IPS-20b (cell line): Measurements from ENCODE around the gene ADAM11.
"Not testable (repeated sequence)": the region's sequence is repeated elsewhere in the genome, so short reads cannot be mapped to it uniquely, and the experiment has no call there.

Experiments used
- H3K27ac ChIP-seq: one replicate; pipeline ENCODE4 v1.5.1; 2013; ENCODE audit warnings: low read length
- H3K27me3 ChIP-seq: 2 replicates; pipeline ENCODE4 v1.6.1; 2013; ENCODE audit warnings: mild to moderate bottlenecking, low read length, inconsistent platforms; ENCODE audit not compliant: insufficient read depth
- H3K36me3 ChIP-seq: 2 replicates; pipeline ENCODE4 v1.6.1; 2013; ENCODE audit warnings: low read depth, mild to moderate bottlenecking, inconsistent platforms, low read length, moderate library complexity; ENCODE audit not compliant: insufficient read depth
- H3K4me1 ChIP-seq: 2 replicates; pipeline ENCODE4 v1.6.1; 2013; ENCODE audit warnings: mild to moderate bottlenecking, control low read depth, inconsistent platforms, low read length, moderate library complexity; ENCODE audit not compliant: insufficient read depth
- H3K4me3 ChIP-seq: 2 replicates; pipeline ENCODE4 v1.5.1; 2013; ENCODE audit warnings: mild to moderate bottlenecking, low read length, inconsistent platforms
- H3K9ac ChIP-seq: 2 replicates; pipeline ENCODE4 v1.6.1; 2013; ENCODE audit warnings: low read depth, mild to moderate bottlenecking, inconsistent platforms, low read length, moderate library complexity
- H3K9me3 ChIP-seq: 2 replicates; pipeline ENCODE4 v1.6.1; 2013; ENCODE audit warnings: mild to moderate bottlenecking, low read depth, low read length, inconsistent platforms; ENCODE audit not compliant: insufficient read depth

Gene ADAM11, protein sequence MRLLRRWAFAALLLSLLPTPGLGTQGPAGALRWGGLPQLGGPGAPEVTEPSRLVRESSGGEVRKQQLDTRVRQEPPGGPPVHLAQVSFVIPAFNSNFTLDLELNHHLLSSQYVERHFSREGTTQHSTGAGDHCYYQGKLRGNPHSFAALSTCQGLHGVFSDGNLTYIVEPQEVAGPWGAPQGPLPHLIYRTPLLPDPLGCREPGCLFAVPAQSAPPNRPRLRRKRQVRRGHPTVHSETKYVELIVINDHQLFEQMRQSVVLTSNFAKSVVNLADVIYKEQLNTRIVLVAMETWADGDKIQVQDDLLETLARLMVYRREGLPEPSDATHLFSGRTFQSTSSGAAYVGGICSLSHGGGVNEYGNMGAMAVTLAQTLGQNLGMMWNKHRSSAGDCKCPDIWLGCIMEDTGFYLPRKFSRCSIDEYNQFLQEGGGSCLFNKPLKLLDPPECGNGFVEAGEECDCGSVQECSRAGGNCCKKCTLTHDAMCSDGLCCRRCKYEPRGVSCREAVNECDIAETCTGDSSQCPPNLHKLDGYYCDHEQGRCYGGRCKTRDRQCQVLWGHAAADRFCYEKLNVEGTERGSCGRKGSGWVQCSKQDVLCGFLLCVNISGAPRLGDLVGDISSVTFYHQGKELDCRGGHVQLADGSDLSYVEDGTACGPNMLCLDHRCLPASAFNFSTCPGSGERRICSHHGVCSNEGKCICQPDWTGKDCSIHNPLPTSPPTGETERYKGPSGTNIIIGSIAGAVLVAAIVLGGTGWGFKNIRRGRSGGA

DNA sequence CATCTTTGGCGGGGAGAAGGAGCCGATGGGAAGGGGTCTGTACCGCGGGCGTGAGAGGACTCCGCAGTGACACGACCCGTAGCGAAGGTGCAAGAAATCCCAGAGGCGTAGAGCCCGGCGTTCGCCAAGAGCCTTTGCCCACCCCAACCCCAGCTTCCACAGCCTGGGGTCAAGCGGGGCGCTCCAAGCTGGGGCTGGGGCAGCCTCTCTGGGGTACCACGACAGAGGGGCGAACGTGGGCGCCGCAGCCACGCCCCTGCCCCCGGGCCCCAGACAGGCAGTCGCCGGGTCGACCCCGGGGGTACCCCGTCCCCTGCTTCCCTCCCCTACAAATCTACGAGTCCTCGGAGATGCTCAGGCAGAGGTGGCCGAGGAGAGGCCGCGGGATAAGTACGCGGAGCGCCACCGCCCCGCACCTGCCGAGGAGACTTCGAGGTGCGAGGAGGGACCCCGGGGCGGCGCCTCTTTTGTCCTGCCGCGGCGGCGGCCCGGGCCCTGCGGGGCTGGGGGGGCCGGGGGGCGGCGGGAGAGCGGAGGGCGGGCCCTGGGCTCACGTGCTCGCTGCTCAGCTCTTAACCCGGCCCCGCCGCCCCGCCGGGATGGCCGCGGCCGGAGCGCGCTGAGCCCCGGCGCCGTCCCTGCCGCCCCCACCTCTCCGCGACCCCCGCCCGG, at the start of gene ADAM11:
ADAM11 (plus strand) TSS at position 575 of the 672 bp plus-strand sequence. CDS start 212 bp downstream, outside the sequence.
- H3K36me3 ChIP-seq, result no peaks in the 10 kb centered on the region
- no peak within 1 kb of the TSS for H3K27ac ChIP-seq
- H3K4me1 ChIP-seq, result no peaks in the 10 kb centered on the region
- no peaks in the 10 kb centered on the region for H3K9me3 ChIP-seq
- H3K9ac ChIP-seq, result no peak within 1 kb of the TSS
- peak within 1 kb of the TSS; percentile 54 for H3K4me3 ChIP-seq
- H3K27me3 ChIP-seq, result peaks cover 50% of the 10 kb centered on the region

DNA sequence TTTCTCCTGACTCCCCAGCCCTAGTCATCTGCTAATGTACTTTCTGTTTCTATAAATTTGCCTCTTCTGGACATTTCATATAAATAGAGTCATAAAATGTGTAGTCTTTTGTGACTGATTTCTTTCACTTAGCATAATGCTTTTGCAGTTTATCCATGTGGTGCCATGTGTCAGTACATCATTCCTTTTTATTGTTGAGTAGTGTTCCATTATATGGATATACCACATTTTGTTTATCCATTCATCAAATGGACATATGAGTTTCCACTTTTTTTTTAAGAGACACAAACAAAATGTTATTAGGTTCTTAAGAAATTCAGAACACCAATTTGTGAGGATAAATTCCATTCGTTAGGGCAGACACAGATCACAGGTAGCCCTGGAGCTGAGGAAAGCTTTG, 39.3 kb upstream of the ADAM11 start:
- Histone ChIP-seq H3K9me3 (no peaks in the 10 kb centered on the region), H3K9ac (no peak overlapping the region), H3K4me1 (no peaks in the 10 kb centered on the region), H3K36me3 (peaks cover 46% of the 10 kb centered on the region), H3K27me3 (no peaks in the 10 kb centered on the region), H3K27ac (no peak overlapping the region), H3K4me3 (no peak overlapping the region)

DNA sequence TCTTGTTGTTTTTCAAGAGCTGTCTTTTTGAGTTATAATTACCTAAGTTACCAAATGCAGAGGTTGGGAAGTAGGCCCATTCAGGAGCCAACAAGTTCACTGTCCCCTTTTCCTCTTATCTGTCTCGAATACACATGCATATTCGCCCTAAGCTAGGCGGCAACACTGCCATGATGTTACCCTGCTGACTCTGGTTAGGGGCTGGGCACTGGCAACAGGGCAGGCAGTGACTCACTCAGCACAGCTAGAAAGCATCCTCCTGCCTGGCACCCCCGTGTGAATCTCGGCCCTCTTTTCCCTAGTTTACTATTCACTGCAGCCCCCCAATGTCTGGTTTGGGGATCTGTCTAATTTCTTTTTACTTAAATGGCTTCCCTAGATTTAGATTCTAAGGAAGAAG, 36.5 kb upstream of the ADAM11 start:
- Histone ChIP-seq H3K27me3 (no peaks in the 10 kb centered on the region), H3K9me3 (no peaks in the 10 kb centered on the region), H3K9ac (no peak overlapping the region), H3K36me3 (peaks cover 51% of the 10 kb centered on the region), H3K4me3 (no peak overlapping the region), H3K27ac (no peak overlapping the region), H3K4me1 (no peaks in the 10 kb centered on the region)

DNA sequence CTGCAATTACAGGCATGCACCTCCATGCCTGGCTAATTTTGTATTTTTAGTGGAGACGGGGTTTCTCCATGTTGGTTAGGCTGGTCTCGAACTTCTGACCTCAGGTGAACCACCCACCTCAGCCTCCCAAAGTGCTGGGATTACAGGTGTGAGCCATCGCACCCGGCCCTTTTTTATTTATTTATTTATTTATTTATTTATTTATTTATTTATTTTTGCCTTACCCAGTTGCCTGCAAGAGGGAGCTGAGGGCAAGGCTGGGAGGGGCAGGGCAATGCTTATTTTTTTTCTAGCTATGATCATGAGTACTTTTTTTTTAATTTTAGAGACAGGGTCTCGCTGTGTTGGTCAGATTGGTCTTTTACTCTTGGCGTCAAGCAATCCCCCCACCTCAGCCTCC, 32.7 kb upstream of the ADAM11 start:
- H3K4me1 ChIP-seq, H3K9me3 ChIP-seq, H3K9ac ChIP-seq, H3K27me3 ChIP-seq, H3K27ac ChIP-seq, H3K4me3 ChIP-seq: not testable (repeated sequence)
- H3K36me3 ChIP-seq, result peaks cover 63% of the 10 kb centered on the region

DNA sequence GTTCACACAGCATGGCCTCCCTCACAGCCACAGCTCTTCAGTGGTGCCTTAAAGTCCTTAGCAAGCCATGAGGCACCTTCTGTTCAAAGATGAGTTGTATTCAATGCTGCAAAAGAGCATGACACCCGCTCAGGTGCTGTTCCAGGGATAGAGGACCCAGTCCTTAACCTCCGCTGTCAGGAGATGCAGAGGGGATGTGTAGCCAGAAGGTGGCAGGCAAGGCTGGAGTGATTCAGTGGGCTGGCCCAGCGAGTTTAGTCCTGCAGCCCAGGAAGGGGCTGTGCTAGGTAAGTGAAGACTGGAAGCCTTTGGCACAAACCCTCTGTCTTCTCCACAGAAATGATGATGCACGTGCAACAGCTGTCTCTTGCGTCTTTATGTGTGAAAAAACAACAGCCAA, 25.0 kb upstream of the ADAM11 start:
- H3K9me3 ChIP-seq, result no peaks in the 10 kb centered on the region
- H3K4me1 ChIP-seq, result 0 out of 2 replicates have a peak, but pooled peaks cover 2% of the 10 kb centered on the region
- no peaks in the 10 kb centered on the region for H3K27me3 ChIP-seq
- H3K4me3 ChIP-seq, result no peak overlapping the region
- peaks cover 66% of the 10 kb centered on the region for H3K36me3 ChIP-seq
- H3K27ac ChIP-seq, result no peak overlapping the region
- H3K9ac ChIP-seq, result no peak overlapping the region

DNA sequence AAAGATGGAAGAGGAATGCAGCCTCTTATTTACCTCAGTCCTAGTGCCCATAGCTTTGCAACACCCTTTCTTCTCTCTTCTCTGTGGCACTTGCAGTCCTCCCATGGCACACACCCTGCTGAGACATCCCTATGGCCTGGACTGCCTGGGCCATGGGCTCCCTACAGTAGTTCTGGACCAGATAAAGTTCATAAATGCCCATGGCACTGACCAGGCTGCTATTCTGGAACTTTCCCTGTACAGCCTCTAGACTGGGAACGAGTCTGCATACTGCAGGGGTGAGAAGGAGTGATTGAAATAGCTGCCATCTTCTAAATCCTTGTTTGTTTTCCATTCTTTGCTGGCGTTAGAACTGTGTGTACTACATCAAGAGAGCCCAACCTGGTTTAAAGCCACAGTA, 24.5 kb upstream of the ADAM11 start:
- Histone ChIP-seq H3K27ac (no peak overlapping the region), H3K4me3 (no peak overlapping the region), H3K36me3 (peaks cover 70% of the 10 kb centered on the region), H3K4me1 (0 out of 2 replicates have a peak, but pooled peaks cover 2% of the 10 kb centered on the region), H3K9ac (no peak overlapping the region), H3K9me3 (no peaks in the 10 kb centered on the region), H3K27me3 (no peaks in the 10 kb centered on the region)

DNA sequence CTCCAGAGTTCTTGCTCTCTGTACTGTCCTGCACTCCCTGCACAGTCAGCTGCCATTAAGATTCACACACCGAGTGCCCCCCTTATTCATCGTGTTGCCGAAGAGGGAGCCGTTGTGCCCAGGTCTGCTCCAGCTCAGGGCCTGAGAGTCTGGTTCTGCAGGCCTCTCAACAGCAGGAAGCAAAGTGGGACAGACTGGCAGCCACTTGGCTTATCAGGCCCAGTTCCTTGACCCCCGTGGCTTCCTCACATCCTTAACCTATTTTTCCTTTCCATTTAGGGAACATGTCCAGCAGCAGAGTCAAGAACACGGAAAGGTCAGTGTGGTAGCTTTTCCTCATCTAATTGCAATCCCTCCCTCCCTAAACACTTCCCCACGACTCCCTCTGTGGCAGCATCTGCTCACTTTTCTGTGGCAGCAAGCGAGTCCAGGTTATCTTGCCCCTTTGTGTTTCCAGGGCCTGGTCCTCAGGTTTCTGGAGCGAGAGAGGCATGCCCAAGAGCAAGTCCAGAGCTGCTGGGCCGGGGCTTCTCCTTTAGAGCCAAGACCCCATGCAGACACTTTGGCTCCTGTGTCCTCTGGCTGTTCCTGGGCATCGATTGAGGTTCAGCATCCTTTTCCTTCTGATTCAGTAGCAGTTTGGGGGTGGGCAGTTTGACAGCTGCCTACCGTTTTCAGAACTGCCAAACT, 22.1 kb upstream of the ADAM11 start:
- Histone ChIP-seq H3K4me3 (no peak overlapping the region), H3K4me1 (0 out of 2 replicates have a peak, but pooled peaks cover 2% of the 10 kb centered on the region), H3K9ac (no peak overlapping the region), H3K9me3 (no peaks in the 10 kb centered on the region), H3K36me3 (peaks cover 66% of the 10 kb centered on the region), H3K27me3 (no peaks in the 10 kb centered on the region), H3K27ac (no peak overlapping the region)

DNA sequence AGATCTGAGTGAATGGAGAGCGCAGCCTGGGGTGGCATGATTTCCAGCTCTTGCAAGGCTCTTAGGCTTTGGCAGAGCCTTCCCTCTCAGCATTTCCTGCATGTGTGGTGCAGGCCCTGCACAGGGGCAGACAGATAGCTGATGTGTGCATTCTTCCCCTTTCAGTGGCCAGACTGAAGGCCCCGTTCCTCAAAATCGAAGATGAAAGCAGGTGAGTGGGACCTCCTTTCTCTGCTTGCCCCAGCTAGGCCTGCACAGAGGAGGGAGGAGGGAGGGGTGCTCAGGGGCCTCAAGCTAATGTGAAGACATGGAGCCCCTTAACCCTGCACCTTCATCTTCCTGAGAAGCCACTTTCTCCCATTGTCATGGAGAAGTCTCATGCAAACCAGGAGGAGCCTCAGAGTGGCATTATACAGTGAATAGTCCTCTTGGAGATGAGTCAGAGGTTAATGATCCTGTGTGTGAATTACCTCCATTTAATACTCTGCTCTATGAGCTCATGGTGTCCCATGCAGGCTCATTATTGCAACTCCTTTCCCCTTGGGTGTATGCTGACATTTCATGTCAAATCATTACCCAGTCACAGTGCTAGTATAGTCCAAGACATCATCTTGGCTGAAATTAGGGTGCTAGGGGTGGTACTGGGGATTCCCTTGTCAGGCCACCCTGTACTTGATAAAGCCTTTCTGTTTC, 20.4 kb upstream of the ADAM11 start:
- Histone ChIP-seq H3K36me3 (peaks cover 61% of the 10 kb centered on the region), H3K27ac (no peak overlapping the region), H3K27me3 (no peaks in the 10 kb centered on the region), H3K4me3 (no peak overlapping the region), H3K4me1 (0 out of 2 replicates have a peak, but pooled peaks cover 2% of the 10 kb centered on the region), H3K9me3 (no peaks in the 10 kb centered on the region), H3K9ac (no peak overlapping the region; the same call in 1 of the 2 replicates)

DNA sequence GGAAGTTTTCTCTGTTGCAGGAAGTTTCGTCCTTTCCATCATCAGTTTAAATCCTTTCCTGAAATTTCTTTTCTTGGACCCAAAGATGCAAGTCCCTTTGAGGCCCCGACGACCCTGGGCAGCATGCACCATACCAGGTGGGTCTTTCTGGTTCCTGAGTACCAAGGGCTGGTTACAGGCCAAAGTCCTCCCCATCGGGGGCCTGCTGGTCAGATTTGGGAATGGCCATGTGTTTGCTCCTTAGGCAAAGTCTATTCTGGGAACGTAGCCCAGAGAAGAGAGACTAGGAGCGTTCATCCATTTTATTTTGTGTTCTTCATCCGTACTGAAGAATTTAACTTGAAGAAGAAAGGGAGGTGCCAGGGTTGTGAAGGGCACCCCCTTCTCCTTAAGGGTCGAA, 17.5 kb upstream of the ADAM11 start:
- H3K36me3 ChIP-seq, result peaks cover 44% of the 10 kb centered on the region
- 0 out of 2 replicates have a peak, but pooled peaks cover 2% of the 10 kb centered on the region for H3K4me1 ChIP-seq
- no peaks in the 10 kb centered on the region for H3K9me3 ChIP-seq
- H3K27ac ChIP-seq, result no peak overlapping the region
- no peak overlapping the region for H3K9ac ChIP-seq
- H3K27me3 ChIP-seq, result no peaks in the 10 kb centered on the region
- no peak overlapping the region for H3K4me3 ChIP-seq

DNA sequence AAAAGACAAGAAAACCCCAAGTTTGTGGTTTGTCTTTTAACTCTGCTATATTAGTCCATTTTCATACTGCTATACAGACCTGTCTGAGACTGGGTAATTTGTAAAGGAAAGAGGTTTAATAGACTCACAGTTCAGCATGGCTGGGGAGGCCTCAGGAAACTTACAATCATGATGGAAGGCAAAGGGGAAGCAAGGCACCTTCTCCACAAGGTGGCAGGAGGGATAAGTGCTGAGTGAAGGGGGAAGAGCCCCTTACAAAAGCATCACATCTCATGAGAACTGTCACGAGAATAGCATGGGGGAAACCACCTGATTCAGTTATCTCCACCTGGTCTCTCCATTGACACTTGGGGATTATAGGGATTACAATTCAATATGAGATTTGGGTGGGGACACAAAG, 13.5 kb upstream of the ADAM11 start:
- Histone ChIP-seq H3K27ac (no peak overlapping the region), H3K9me3 (no peaks in the 10 kb centered on the region), H3K4me3 (no peak overlapping the region), H3K9ac (no peak overlapping the region), H3K27me3 (no peaks in the 10 kb centered on the region), H3K36me3 (peaks cover 42% of the 10 kb centered on the region), H3K4me1 (no peaks in the 10 kb centered on the region)

DNA sequence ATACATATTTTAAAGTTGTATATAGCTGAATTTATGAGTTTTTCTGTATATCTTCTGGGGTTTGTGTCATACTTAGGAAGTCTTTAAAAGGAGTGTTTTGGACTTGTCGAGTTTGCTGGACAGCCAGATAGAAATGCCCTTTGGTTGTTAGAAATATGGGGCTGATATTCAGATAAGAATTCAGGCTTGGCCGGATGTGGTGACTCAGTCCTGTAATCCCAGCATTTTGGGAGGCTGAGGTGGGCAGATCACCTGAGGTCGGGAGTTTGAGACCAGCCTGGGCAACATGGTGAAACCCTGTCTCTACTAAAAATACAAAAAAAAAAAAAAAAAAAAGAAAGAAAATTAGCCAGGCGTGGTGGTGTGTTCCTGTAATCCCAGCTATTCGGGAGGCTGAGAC, 13.1 kb upstream of the ADAM11 start:
- not testable (repeated sequence) for H3K9ac ChIP-seq, H3K9me3 ChIP-seq, H3K27me3 ChIP-seq, H3K27ac ChIP-seq, H3K4me3 ChIP-seq, H3K4me1 ChIP-seq
- H3K36me3 ChIP-seq, result peaks cover 39% of the 10 kb centered on the region
